Natural killer cell (primary cell): ENCODE measurements around the gene UMPS. TPM values are rescaled to one million over a fixed set of nuclear protein-coding genes. Genes with fewer than 3 reads are reported as not detected.

ENCODE experiments used
- ATAC-seq, 3 donors: fragments of 150-1000 bp in 2 of 3; fragments of 200-7000 bp in 1 of 3; cut with Tn5 transposase; 1 replicate in 1 of 3; 2 replicates in 2 of 3; pipeline ENCODE4 v1.10.0; 2021; ENCODE audit warnings: mild to moderate bottlenecking in 2 of 3, moderate library complexity in 2 of 3
- DNase-seq, 2 donors: peaks; one replicate each; pipeline versions ENCODE4 v3.0.0 to v3.0.0-alpha.2; 2013 to 2021; ENCODE audit warnings: mixed read lengths in 1 of 2
- H3K27ac ChIP-seq: one replicate; pipeline ENCODE4 v1.5.1; 2013; ENCODE audit warnings: mild to moderate bottlenecking, low read length
- H3K27me3 ChIP-seq: one replicate; pipeline ENCODE4 v1.6.1; 2013; ENCODE audit warnings: low read length; ENCODE audit not compliant: control insufficient read depth, insufficient read depth
- H3K36me3 ChIP-seq: one replicate; pipeline ENCODE4 v1.6.1; 2013; ENCODE audit warnings: low read length; ENCODE audit not compliant: control insufficient read depth, insufficient read depth
- H3K4me1 ChIP-seq: one replicate; pipeline ENCODE4 v1.6.1; 2013; ENCODE audit warnings: low read length; ENCODE audit not compliant: control insufficient read depth, insufficient read depth
- H3K4me3 ChIP-seq: one replicate; pipeline ENCODE4 v1.5.1; 2013; ENCODE audit warnings: low read length
- H3K9me3 ChIP-seq: one replicate; pipeline ENCODE4 v1.6.1; 2013; ENCODE audit warnings: low read length; ENCODE audit not compliant: control insufficient read depth, insufficient read depth
- H3K27ac Mint-ChIP-seq, 2 donors: one replicate each; pipeline ENCODE4 v1.8.0; 2022; ENCODE audit warnings: mild to moderate bottlenecking in 2 of 2, mixed read lengths in 2 of 2, moderate library complexity in 1 of 2
- H3K27me3 Mint-ChIP-seq, 2 donors: one replicate each; pipeline ENCODE4 v1.8.0; 2022; ENCODE audit warnings: low read depth in 2 of 2, mixed read lengths in 2 of 2
- H3K36me3 Mint-ChIP-seq: one replicate; pipeline ENCODE4 v1.8.0; 2022; ENCODE audit warnings: mixed read lengths
- H3K4me1 Mint-ChIP-seq, 2 donors: one replicate each; pipeline ENCODE4 v1.8.0; 2022; ENCODE audit warnings: mixed read lengths in 2 of 2
- H3K4me3 Mint-ChIP-seq: one replicate; pipeline ENCODE4 v1.8.0; 2022; ENCODE audit warnings: mild to moderate bottlenecking, moderate library complexity, mixed read lengths
- H3K9me3 Mint-ChIP-seq, 2 donors: one replicate each; pipeline ENCODE4 v1.8.0; 2022; ENCODE audit warnings: mixed read lengths in 2 of 2
- WGBS: methylation state at CpG from one replicate; pipeline ENCODE4 v1.1.7; 2013; ENCODE audit warnings: missing lambda C conversion rate; ENCODE audit not compliant: insufficient coverage; 5-methylcytosine and 5-hydroxymethylcytosine counted together
- intact Hi-C: fragments of 100-400 bp; cut with micrococcal nuclease; formaldehyde crosslinking; loops from one replicate; pipeline ENCODE4 v1.14.2; 2022
- total RNA-seq, 4 donors: library from RNA; stranded (reverse); fragments of 120-200 nt in 1 of 4; gene quantifications; one replicate each; pipeline versions ENCODE4 v1.2.3 to v1.2.4, GENCODE V29; 2013 to 2022
- TF ChIP-seq, protein P1 (sequence below): fragments of 200-600 bp; IDR thresholded peaks from one replicate; pipeline ENCODE4 v1.8.0; 2022; ENCODE audit warnings: antibody characterized with exemption

The UMPS gene
- total RNA-seq, 3 donors from 2014 or later (not counting 1 experiment from before 2014, with no cell fraction given) = 9.1 to 21.2 (median 12.2) TPM

DNA sequence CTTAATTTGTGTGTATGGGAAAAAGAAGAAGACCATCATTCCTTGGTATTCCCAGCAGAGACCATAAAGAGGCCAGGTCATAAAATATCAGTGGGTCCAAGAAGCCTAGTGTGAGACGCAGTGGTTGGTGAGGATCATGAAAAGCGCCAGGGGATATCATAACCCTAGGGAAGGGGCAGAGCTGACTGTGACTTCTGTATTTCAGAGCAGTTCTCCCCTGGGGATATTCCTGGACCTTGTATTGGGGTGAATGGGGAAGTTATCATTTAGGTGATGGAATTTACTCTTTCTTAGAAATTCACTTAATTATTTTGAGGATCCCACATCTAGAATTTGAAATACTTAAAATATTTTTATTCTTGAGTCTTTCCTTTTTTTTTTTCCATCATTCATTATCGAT is 34.9 kb upstream of the UMPS start:
- TF ChIP-seq, protein P1, sequence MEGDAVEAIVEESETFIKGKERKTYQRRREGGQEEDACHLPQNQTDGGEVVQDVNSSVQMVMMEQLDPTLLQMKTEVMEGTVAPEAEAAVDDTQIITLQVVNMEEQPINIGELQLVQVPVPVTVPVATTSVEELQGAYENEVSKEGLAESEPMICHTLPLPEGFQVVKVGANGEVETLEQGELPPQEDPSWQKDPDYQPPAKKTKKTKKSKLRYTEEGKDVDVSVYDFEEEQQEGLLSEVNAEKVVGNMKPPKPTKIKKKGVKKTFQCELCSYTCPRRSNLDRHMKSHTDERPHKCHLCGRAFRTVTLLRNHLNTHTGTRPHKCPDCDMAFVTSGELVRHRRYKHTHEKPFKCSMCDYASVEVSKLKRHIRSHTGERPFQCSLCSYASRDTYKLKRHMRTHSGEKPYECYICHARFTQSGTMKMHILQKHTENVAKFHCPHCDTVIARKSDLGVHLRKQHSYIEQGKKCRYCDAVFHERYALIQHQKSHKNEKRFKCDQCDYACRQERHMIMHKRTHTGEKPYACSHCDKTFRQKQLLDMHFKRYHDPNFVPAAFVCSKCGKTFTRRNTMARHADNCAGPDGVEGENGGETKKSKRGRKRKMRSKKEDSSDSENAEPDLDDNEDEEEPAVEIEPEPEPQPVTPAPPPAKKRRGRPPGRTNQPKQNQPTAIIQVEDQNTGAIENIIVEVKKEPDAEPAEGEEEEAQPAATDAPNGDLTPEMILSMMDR = no peak
- no peaks in the 10 kb centered on the region for H3K9me3 Mint-ChIP-seq

DNA sequence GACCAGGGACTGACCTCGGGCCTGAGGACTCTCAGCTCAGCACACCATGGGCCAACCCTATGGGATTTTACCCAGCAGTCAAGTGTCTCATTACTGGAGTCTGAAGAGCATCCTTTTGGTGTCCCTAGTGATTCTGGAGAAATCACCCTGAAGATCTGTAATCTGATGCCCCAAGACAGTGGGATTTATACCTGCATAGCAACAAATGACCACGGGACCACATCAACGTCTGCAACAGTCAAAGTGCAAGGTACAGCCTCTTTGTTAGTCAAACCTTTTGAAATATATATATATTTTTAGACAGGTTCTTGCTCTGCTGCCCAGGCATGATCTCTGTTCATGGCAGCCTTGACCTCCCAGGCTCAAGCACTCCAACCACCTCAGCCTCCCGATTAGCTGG is 34.2 kb upstream of the UMPS start:
- TF ChIP-seq, protein P1 = no peak
- Histone ChIP-seq H3K4me1 (no peaks in the 10 kb centered on the region), H3K9me3 (no peaks in the 10 kb centered on the region), H3K27ac (no peak overlapping the region), H3K4me3 (no peak overlapping the region), H3K36me3 (no peaks in the 10 kb centered on the region), H3K27me3 (no peaks in the 10 kb centered on the region)
- ATAC-seq (no peak), DNase-seq (no peak)
- no peaks in the 10 kb centered on the region for H3K36me3 Mint-ChIP-seq
- WGBS = 81% methylated on average over 3 of the region's 4 CpGs
- H3K4me1 Mint-ChIP-seq = no peaks in the 10 kb centered on the region
- peaks cover 14 to 22% of the 10 kb centered on the region in 2 donors for H3K27me3 Mint-ChIP-seq
- no peak overlapping the region for H3K4me3 Mint-ChIP-seq
- intact Hi-C loops = no loop called here
- no peaks in the 10 kb centered on the region for H3K9me3 Mint-ChIP-seq
- H3K27ac Mint-ChIP-seq = no peak overlapping the region

More for the DNA sequence above, 34.9 kb upstream of the UMPS start:
- Mint-ChIP-seq H3K36me3 (no peaks in the 10 kb centered on the region), H3K27ac (no peak overlapping the region), H3K4me3 (no peak overlapping the region), H3K27me3 (peaks cover 10 to 22% of the 10 kb centered on the region in 2 donors), H3K4me1 (no peaks in the 10 kb centered on the region)
- Histone ChIP-seq H3K4me3 (no peak overlapping the region), H3K27ac (no peak overlapping the region), H3K9me3 (no peaks in the 10 kb centered on the region), H3K4me1 (no peaks in the 10 kb centered on the region), H3K36me3 (no peaks in the 10 kb centered on the region), H3K27me3 (no peaks in the 10 kb centered on the region)
- DNase-seq = no peak
- no peak for ATAC-seq
- 85% methylated on average over 2 of the region's 3 CpGs for WGBS
- intact Hi-C loops = no loop called here

DNA sequence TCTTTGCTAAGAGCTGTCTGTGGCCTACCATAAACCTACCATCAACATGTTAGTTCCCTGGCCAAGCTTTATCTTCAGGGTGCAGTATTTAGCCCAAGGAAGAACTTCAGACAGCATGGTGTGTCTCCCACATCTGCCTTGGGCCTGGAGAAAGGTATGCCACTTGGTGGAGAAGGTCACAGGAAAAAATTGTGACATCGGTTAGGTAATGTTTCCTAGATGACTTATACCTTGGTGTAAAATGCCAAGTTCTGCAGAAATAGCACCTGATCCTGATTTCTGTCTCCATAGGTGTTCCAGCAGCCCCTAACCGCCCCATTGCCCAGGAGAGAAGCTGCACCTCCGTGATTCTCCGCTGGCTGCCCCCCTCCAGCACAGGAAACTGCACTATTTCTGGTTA is 33.0 kb upstream of the UMPS start:
- H3K4me3 ChIP-seq = no peak overlapping the region
- no peak for ATAC-seq
- Mint-ChIP-seq H3K4me1 (no peaks in the 10 kb centered on the region), H3K4me3 (no peak overlapping the region), H3K27me3 (peaks cover 21 to 31% of the 10 kb centered on the region in 2 donors), H3K27ac (no peak overlapping the region), H3K36me3 (no peaks in the 10 kb centered on the region), H3K9me3 (no peaks in the 10 kb centered on the region)
- intact Hi-C loops = no loop called here
- H3K27me3 ChIP-seq = no peaks in the 10 kb centered on the region
- H3K9me3 ChIP-seq = no peaks in the 10 kb centered on the region
- no peaks in the 10 kb centered on the region for H3K36me3 ChIP-seq
- H3K4me1 ChIP-seq = no peaks in the 10 kb centered on the region
- no peak for DNase-seq
- WGBS = 86% methylated on average over 4 of the region's 4 CpGs
- TF ChIP-seq, protein P1 = no peak
- H3K27ac ChIP-seq = no peak overlapping the region

DNA sequence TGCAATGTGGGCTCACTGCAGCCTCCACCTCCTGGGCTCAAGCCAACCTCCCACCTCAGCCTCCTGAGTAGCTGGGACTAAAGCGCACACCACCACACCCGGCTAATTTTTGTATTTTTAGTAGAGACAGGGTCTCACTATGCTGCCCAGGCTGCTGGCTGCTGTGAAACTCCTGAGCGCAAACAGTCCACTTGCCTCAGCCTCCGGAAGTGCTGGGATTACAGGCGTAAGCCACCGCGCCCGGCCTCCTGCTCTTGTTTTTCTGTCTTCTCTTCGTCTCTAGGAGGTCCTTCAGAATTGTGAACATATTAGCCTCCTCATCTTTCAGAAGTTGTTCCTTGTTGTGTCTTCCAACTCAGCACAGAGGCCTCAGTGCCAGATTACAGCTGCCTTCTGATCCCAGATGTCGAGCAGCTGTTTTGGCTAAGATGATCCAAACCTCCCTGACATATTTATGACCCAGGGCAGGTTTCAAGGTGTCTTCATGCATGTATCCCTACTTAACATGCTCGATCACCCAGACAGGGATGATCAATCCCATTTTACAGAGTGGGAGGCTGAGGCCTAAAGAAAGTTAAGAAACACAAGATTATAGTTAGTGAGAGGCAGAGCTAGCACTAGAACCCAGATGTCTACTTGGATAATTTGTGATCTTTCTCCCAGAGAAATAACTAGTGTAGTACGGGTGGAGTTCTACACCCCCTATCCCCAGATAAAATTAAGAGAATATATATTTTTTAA is 32.1 kb upstream of the UMPS start:
- Histone ChIP-seq H3K4me3 (no peak overlapping the region), H3K36me3 (no peaks in the 10 kb centered on the region), H3K9me3 (no peaks in the 10 kb centered on the region), H3K4me1 (no peaks in the 10 kb centered on the region), H3K27ac (no peak overlapping the region), H3K27me3 (no peaks in the 10 kb centered on the region)
- DNase-seq = no peak
- intact Hi-C loops = no loop called here
- ATAC-seq = no peak
- TF ChIP-seq, protein P1 = no peak
- Mint-ChIP-seq H3K27ac (no peak overlapping the region), H3K27me3 (peaks cover 25 to 40% of the 10 kb centered on the region in 2 donors), H3K4me1 (no peaks in the 10 kb centered on the region), H3K9me3 (no peaks in the 10 kb centered on the region), H3K36me3 (no peaks in the 10 kb centered on the region), H3K4me3 (no peak overlapping the region)
- 91% methylated on average over 11 of the region's 12 CpGs for WGBS
